Raji (cell line): ENCODE data around the gene CISH.

Experiments
- POLR2A ChIP-seq: IDR thresholded peaks from 2 replicates; pipeline ENCODE4 v1.6.1; 2011; ENCODE audit warnings: low read depth, low read length, control low read depth; ENCODE audit not compliant: insufficient read depth

The CISH gene

GRCh38 chr3:50567386-50568167 is 44.0 kb downstream of the CISH start, which contains the start of gene C3orf18:
Gene C3orf18, minus strand, starts transcription at chr3:50567747. Its CDS starts 2,048 bp downstream, at chr3:50565699.
- TF ChIP-seq POLR2A, result peak; percentile 69

DNA sequence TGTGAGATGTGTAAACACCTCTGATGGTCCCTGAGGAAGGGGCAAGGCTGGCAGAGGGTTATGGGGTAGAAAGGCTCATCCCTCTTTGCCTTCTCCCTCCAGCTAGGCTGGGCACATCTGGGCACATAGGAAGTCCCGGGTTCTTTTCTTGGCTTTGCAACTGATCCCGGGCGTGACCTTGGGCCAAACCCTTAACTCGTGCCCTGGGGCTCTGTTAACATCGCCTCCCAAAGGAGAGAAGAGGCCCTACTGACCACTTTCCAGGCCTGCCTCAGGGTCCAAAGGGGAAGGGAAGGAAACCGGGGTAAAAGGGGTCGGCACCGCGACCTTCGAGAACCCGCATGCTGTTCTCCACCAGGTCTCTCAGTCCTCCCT is 44.6 kb downstream of the CISH start:
- TF ChIP-seq POLR2A, result no peak

- TF ChIP-seq POLR2A, result no peak
These were observed 47.3 kb downstream of the CISH start for GRCh38 chr3:50564321-50564720.

DNA sequence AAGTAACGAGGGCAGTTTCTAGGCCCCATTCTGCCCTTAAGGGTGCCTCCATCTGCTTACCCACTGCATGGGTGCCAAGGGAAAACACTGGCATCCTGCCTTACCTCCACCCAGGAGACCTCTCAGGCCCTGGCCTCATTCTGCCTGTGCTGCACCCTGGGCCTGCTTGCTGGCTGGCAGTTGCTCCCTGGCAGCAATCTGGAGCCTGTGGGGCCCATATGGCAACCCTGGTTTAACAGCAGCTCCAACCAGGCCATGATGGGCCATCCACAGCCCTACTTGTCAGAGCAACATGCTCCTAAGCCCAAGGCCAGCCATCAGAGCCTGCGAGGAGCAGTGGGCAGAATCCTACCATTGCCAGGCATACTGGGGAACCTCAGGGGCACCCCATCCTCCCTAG is 47.7 kb downstream of the CISH start:
- TF ChIP-seq POLR2A, result no peak

- TF ChIP-seq POLR2A, result no peak
These were observed 48.7 kb downstream of the CISH start for GRCh38 chr3:50562861-50563260.

- TF ChIP-seq POLR2A, result no peak
These were observed 51.9 kb downstream of the CISH start for GRCh38 chr3:50559702-50560101.

GRCh38 chr3:50557915-50558314 is 53.7 kb downstream of the CISH start:
- TF ChIP-seq POLR2A, result no peak

DNA sequence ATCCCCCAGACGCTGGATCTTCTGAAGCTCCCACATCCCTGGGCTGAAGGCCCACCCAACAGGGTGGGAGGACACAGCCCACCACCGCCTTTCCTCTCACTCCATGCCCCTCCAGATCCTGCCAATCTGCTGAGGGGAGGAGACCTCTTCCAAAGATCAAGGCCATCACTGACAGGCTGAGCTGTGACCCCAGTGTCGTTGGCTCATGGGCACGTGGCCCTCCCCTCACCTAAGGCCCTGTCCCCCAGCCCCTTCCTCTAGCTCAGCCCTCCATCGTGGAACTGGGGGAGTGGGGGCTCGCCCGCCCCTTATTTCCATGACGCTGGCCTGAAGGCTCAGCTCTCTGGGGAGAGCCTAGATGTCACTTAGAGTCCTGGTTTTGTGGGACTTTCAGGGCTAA is 54.5 kb downstream of the CISH start:
- TF ChIP-seq POLR2A, result no peak
